Endothelial cell of hepatic sinusoid (primary cell): ENCODE results near the gene CHRM5.

ENCODE experiments used
- in situ Hi-C: cut with HindIII; loops from 2 replicates; pipeline ENCODE4 v1.10.0; 2017; ENCODE audit warnings: low sequenced_read_pairs

Gene CHRM5, protein sequence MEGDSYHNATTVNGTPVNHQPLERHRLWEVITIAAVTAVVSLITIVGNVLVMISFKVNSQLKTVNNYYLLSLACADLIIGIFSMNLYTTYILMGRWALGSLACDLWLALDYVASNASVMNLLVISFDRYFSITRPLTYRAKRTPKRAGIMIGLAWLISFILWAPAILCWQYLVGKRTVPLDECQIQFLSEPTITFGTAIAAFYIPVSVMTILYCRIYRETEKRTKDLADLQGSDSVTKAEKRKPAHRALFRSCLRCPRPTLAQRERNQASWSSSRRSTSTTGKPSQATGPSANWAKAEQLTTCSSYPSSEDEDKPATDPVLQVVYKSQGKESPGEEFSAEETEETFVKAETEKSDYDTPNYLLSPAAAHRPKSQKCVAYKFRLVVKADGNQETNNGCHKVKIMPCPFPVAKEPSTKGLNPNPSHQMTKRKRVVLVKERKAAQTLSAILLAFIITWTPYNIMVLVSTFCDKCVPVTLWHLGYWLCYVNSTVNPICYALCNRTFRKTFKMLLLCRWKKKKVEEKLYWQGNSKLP

DNA sequence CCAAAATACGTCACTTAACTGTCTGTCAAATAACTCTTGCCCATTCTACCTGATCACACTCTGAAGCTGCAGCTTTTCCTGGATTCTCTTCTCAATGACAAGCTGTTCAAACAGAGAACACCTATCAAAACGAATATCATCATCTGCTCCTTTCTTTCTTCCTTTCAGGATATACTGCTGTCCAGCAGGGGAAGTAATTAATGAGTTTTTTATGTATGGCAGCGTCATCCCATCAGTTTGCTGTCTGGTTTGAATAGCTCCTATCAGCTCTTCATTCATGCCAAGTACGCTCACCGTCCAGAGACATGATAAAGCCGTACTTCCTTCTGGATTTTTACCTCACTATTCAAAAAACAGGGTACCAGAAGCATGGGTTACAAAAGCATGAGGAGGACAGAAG, at the start of gene CHRM5:
Gene CHRM5, plus strand, starts transcription at position 274 of the 400 bp plus-strand sequence. CDS start 94,221 bp downstream, outside the sequence.
- in situ Hi-C loops = loop anchor here (5.0 kb wide), 1 partner anchor 101 kb away; no protein-coding TSS in a partner anchor

GRCh38 chr15:33923446-33923845, 44.9 kb upstream of the CHRM5 start:
- in situ Hi-C loops = no loop called here

DNA sequence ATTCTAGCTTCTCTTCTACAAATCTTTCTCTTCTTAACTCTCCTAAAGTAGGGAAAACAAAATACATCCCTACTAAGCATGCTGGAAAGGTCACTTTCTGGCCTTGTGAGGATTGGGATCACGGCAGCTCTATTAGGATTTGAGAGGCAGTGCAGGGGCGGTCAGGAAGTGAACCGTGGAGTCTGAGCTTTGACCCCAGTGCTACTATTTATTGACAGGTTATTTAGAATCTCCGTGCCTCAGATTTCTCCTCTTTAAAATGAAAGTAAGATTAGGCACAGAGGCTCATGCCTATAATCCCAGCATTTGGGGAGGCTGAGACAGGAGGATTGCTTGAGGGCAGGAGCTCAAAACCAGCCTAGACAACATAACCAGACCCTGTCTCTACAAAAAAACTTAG, 42.0 kb upstream of the CHRM5 start:
- in situ Hi-C loops = no loop called here

DNA sequence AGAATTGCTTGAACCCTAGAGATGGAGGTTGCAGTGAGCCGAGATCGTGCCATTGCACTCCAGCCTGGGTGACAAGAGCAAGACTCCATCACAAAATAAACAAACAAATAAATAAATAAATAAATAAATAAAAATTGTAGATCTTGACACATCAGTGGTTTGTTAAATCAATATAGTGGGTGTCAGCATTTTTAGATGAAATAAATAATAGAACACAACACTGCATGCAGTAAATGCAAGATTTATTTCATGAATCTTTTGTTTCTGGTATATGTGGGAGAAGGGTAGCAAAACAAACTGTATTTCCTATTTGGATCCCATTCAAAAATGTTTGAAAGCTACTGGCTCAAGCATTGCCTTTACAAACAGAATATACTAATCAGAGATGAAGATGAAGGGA, 35.6 kb upstream of the CHRM5 start:
- in situ Hi-C loops = no loop called here

- in situ Hi-C loops = no loop called here
Measured at GRCh38 chr15:33934396-33934795, 33.9 kb upstream of the CHRM5 start.

- in situ Hi-C loops = no loop called here
Measured at GRCh38 chr15:33934921-33935320, 33.4 kb upstream of the CHRM5 start.

DNA sequence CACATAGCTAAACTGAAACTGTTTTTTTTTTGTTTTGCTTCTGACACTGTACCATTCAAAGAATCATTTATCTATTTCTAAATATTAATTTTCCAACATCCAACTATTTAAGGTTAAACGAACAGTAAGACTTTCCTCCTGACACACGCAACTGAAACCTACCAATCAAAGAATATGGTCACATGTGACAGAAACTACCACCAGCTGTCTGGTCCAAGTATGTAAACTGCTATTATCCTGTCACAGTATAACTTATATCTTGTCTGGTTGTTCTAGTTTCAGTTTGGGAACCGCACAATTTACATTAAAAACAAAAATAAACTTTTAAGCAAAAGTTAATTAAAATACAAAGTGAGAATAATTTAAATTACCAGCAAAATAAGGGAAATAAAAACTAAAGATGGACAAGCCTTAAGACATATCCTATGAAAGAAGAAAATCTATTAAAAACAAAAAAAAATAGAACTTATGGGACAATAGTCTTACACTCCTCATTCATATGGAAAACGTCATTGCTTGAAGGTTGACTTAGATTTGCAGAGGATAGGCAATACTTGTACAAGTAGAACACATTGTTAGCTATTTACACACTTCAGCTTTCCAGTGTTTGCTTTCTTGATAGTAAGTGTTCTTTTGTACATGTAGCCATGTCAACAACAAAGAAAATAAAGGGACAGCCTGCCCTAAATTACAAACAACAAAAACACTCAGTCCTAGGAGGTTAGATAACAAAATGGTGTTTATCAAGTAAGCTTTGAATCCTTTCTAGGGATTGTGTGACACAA, 26.8 kb upstream of the CHRM5 start:
- in situ Hi-C loops = no loop called here

DNA sequence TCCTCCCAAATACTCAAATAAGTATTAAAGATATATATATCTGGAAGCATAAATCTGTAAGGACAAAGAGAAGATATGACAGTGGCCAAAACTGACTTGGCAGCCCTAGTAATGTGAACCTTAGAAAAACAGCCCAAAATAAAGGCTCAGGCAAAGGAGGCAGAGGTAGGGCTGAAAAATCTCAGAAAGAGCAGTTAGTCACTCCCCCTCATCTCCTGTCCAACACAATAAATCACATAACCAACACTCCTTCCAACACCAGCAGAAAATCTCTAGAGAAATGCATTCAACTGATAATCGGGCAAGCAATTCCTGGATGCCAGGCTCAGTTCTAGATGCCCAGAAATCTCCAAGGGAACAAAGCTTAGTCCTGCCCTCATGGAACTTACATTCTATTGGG, 22.1 kb upstream of the CHRM5 start:
- in situ Hi-C loops = no loop called here

- in situ Hi-C loops = no loop called here
Measured at GRCh38 chr15:33955945-33956344, 12.4 kb upstream of the CHRM5 start.

DNA sequence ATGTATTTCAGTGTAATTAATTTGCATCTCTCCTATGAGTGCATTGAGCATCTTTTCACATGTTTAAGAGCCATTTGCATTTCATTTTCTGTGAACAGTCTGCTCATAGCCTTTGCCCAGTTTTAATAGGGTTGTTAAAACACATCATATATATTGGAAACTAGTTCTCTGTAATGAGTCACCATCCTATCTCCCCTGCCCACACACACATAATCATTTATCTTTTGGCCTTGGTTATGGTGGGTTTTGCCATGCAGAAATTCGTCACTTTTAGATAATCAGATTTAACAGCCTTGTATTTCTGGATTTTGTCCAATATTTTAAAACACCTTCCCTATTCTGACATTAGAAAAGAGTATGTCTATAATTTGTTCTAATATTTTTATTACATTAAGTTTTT, 11.9 kb upstream of the CHRM5 start:
- in situ Hi-C loops = no loop called here

GRCh38 chr15:33959844-33960548, 8.3 kb upstream of the CHRM5 start:
- in situ Hi-C loops = no loop called here

DNA sequence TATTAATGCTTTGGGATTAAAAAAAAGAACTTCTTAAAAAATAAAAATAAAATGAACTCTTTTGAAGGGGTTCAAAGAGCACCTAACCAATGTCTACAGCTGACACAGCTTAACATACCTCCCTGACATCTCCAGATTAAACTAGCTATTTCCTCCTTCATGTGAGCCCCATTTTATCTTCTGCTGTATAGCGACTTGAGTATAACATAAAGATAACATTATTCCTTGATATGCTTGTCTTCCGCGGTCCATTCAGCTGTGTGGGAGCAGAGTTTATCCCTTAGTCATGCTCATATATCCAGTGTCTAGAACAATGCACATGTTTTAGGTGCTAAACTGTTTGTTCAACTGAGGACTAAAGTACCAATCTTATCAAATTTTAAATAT, 7.8 kb upstream of the CHRM5 start:
- in situ Hi-C loops = no loop called here

- in situ Hi-C loops = no loop called here
Measured at GRCh38 chr15:33963831-33964664, 4.2 kb upstream of the CHRM5 start.

DNA sequence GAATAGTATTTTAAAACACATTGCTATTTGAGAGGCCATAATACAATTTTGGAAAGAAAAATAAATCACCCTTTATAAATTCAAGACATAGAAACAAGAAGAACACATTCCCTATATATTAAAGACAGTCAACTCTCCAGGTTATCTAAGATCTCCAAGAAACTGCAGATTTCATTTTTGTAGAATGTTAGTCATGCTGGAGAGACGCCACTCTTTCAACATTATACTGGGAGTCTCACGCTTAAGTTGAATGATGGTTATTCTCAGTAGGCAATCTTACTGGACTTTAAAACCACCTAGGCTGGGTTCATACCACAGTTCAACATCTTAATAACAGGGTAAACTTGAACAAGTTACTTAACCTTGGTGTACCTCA, 3.6 kb upstream of the CHRM5 start:
- in situ Hi-C loops = loop anchor here (5.0 kb wide), 1 partner anchor 97 kb away; no protein-coding TSS in a partner anchor

DNA sequence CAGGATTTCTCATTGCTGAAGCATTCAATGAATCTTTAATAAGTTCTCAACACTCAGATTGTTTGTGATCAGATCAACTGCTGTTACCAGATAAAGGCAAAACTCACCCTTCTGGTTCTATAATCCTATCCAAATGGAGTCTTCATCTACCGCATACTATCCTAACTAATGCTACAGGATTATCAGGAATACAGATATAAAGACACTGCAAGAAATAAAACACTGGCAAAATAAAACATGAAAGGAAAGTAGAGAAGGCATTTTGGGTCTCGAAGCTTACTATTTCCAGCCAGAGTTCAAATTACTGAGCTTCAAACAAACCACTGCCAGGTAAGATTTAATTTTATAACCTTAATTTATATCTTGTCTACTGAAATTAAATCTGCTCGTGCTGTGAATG, 524 bp downstream of the CHRM5 start:
- in situ Hi-C loops = loop anchor here (5.0 kb wide), 1 partner anchor 102 kb away; no protein-coding TSS in a partner anchor

GRCh38 chr15:33971811-33972210, 3.5 kb downstream of the CHRM5 start:
- in situ Hi-C loops = no loop called here

GRCh38 chr15:33975022-33975565, 6.8 kb downstream of the CHRM5 start:
- in situ Hi-C loops = loop anchor here (25.0 kb wide), 1 partner anchor 363 kb away; no protein-coding TSS in a partner anchor

- in situ Hi-C loops = loop anchor here (25.0 kb wide), 1 partner anchor 368 kb away; no protein-coding TSS in a partner anchor
Measured at GRCh38 chr15:33980159-33980558, 11.9 kb downstream of the CHRM5 start.

- in situ Hi-C loops = loop anchor here (25.0 kb wide), 1 partner anchor 370 kb away; no protein-coding TSS in a partner anchor
Measured at GRCh38 chr15:33982516-33982915, 14.2 kb downstream of the CHRM5 start.

DNA sequence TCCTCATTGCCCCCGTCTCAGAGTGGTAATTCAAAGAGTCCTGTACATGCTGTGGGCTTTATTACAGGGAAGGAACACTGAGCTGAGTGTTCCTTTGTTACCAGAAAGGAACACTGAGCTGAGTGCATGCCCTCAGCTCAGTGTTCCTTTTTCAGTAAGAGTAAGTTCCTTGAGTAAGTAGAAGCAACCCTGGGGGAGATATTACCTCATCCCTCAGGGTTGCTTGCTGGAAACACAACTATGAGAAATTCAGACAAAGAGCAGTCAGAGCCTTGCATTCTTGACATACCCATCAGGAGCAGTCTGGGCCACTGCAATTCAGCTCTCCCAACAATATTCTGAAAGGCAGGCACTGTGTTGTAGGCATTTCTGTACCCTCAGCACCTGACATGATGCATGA, 17.0 kb downstream of the CHRM5 start:
- in situ Hi-C loops = loop anchor here (25.0 kb wide), 1 partner anchor 373 kb away; no protein-coding TSS in a partner anchor
